Liver (tissue), 9 donors: ENCODE measurements around the gene MYO1B. TPM values are rescaled to one million over a fixed set of nuclear protein-coding genes. Genes with fewer than 3 reads are reported as not detected.

Experiments
- DNase-seq: peaks from one replicate; pipeline ENCODE4 v3.0.0-alpha.2; 2017; ENCODE audit warnings: low spot score
- H3K27ac ChIP-seq, 2 donors: one replicate each; pipeline ENCODE4 v1.7.0; 2013; ENCODE audit warnings: inconsistent platforms in 2 of 2, low read length in 2 of 2, control low read depth in 1 of 2, low read depth in 1 of 2, mild to moderate bottlenecking in 1 of 2
- H3K27me3 ChIP-seq, 4 donors: one replicate each; pipeline versions ENCODE4 v1.6.1 to v1.7.0; 2013; ENCODE audit warnings: low read length in 3 of 4, inconsistent platforms in 1 of 4, mild to moderate bottlenecking in 1 of 4, moderate library complexity in 1 of 4; ENCODE audit not compliant: control insufficient read depth in 4 of 4, insufficient read depth in 4 of 4
- H3K36me3 ChIP-seq, 4 donors: one replicate each; pipeline versions ENCODE4 v1.6.1 to v1.7.0; 2013; ENCODE audit warnings: low read length in 3 of 4, mild to moderate bottlenecking in 3 of 4, low read depth in 1 of 4, moderate library complexity in 1 of 4; ENCODE audit not compliant: control insufficient read depth in 4 of 4, insufficient read depth in 3 of 4
- H3K4me1 ChIP-seq, 4 donors: one replicate each; pipeline versions ENCODE4 v1.6.1 to v1.7.0; 2013; ENCODE audit warnings: low read length in 3 of 4, mild to moderate bottlenecking in 3 of 4, moderate library complexity in 1 of 4; ENCODE audit not compliant: control insufficient read depth in 4 of 4, insufficient read depth in 4 of 4
- H3K4me3 ChIP-seq, 3 donors: one replicate each; pipeline versions ENCODE4 v1.6.1 to v1.7.0; 2013; ENCODE audit warnings: low read length in 3 of 3, control low read depth in 1 of 3, low read depth in 1 of 3, mild to moderate bottlenecking in 1 of 3
- H3K9ac ChIP-seq, 2 donors: one replicate each; pipeline ENCODE4 v1.7.0; 2013; ENCODE audit warnings: low read length in 2 of 2, mild to moderate bottlenecking in 2 of 2, moderate library complexity in 2 of 2, control low read depth in 1 of 2, low read depth in 1 of 2
- H3K9me3 ChIP-seq, 4 donors: one replicate each; pipeline versions ENCODE4 v1.6.1 to v1.7.0; 2013; ENCODE audit warnings: low read length in 3 of 4; ENCODE audit not compliant: control insufficient read depth in 4 of 4
- EGR1 ChIP-seq, 2 donors: IDR thresholded peaks; 2 replicates each; pipeline ENCODE4 v1.6.1; 2016 to 2018; ENCODE audit warnings: antibody characterized with exemption in 2 of 2, low read depth in 2 of 2
- FOXA1 ChIP-seq: IDR thresholded peaks from 2 replicates; pipeline ENCODE4 v1.6.1; 2016; ENCODE audit warnings: antibody characterized with exemption
- FOXA2 ChIP-seq: IDR thresholded peaks from 2 replicates; pipeline ENCODE4 v1.6.1; 2016; ENCODE audit warnings: antibody characterized with exemption
- GABPA ChIP-seq, 2 donors: IDR thresholded peaks in 1 of 2; conservative IDR thresholded peaks in 1 of 2; 2 replicates each; pipeline ENCODE4 v1.6.1; 2016; ENCODE audit warnings: antibody characterized with exemption in 2 of 2, mild to moderate bottlenecking in 1 of 2, moderate library complexity in 1 of 2
- HNF4A ChIP-seq, 2 donors: conservative IDR thresholded peaks; 2 replicates each; pipeline ENCODE4 v1.6.1; 2016; ENCODE audit warnings: antibody characterized with exemption in 2 of 2, mild to moderate bottlenecking in 2 of 2
- HNF4G ChIP-seq: IDR thresholded peaks from 2 replicates; pipeline ENCODE4 v1.6.1; 2016; ENCODE audit warnings: antibody characterized with exemption
- JUND ChIP-seq, 2 donors: IDR thresholded peaks; 2 replicates each; pipeline ENCODE4 v1.6.1; 2016; ENCODE audit warnings: antibody characterized with exemption in 2 of 2
- NR2F2 ChIP-seq: IDR thresholded peaks from 2 replicates; pipeline ENCODE4 v1.6.1; 2016; ENCODE audit warnings: antibody characterized with exemption
- RAD21 ChIP-seq, 2 donors: IDR thresholded peaks; 2 replicates each; pipeline ENCODE4 v1.6.1; 2016; ENCODE audit warnings: antibody characterized with exemption in 2 of 2, mild to moderate bottlenecking in 2 of 2
- RXRA ChIP-seq, 2 donors: IDR thresholded peaks; 2 replicates each; pipeline ENCODE4 v1.6.1; 2017 to 2018; ENCODE audit warnings: antibody characterized with exemption in 2 of 2, mild to moderate bottlenecking in 1 of 2
- SP1 ChIP-seq: IDR thresholded peaks from 2 replicates; pipeline ENCODE4 v1.6.1; 2018; ENCODE audit warnings: antibody characterized with exemption, mild to moderate bottlenecking
- TAF1 ChIP-seq: conservative IDR thresholded peaks from 2 replicates; pipeline ENCODE4 v1.6.1; 2016; ENCODE audit warnings: antibody characterized with exemption, mild to moderate bottlenecking
- YY1 ChIP-seq: IDR thresholded peaks from 2 replicates; pipeline ENCODE4 v1.6.1; 2016; ENCODE audit warnings: antibody characterized with exemption, mild to moderate bottlenecking
- WGBS: extraction: QIAGEN DNeasy Blood & Tissue Kit; methylation state at CpG from one replicate; pipeline ENCODE4 v1.1.7; 2013; 5-methylcytosine and 5-hydroxymethylcytosine counted together
- polyA plus RNA-seq, 2 donors: library from polyadenylated mRNA; stranded (reverse) in 1 of 2; unstranded in 1 of 2; fragments of 200-250 nt in 1 of 2; fragments of >200 nt in 1 of 2; fragmentation: Nextera tagmentation in 1 of 2; extraction: Ambion mirVana in 1 of 2; gene quantifications; one replicate each; pipeline versions ENCODE4 v1.2.1 to v1.2.3, GENCODE V29; 2013 to 2015
- total RNA-seq, 2 donors: library from RNA; depleted of rRNA; stranded (reverse); fragments of >200 nt; gene quantifications; one replicate each; pipeline ENCODE4 v1.2.3, GENCODE V29; 2014
- TF ChIP-seq, protein P1 (sequence below): fragments of 150-350 bp; IDR thresholded peaks from 2 replicates; pipeline ENCODE4 v1.5.1; 2017; ENCODE audit warnings: improper control_type of control experiment, low read depth, low read length; ENCODE audit not compliant: missing input control
- TF ChIP-seq, protein P2 (sequence below): IDR thresholded peaks from 2 replicates; pipeline ENCODE4 v1.6.1; 2016; ENCODE audit warnings: antibody characterized with exemption
- TF ChIP-seq, protein P3 (sequence below): IDR thresholded peaks from 2 replicates; pipeline ENCODE4 v1.6.1; 2016; ENCODE audit warnings: antibody characterized with exemption, mild to moderate bottlenecking
- TF ChIP-seq, protein P4 (sequence below): IDR thresholded peaks from 2 replicates; pipeline ENCODE4 v1.6.1; 2016; ENCODE audit warnings: antibody characterized with exemption
- TF ChIP-seq, protein P5 (sequence below): IDR thresholded peaks from 2 replicates; pipeline ENCODE4 v1.6.1; 2016; ENCODE audit warnings: antibody characterized with exemption
- donor health status: healthy.
- donor health status: healthy.
- donor health status: healthy.
- donor health status: healthy.
- donor health status: healthy.

Gene MYO1B
- total and polyA plus RNA-seq, 4 donors: 66.5 to 434 (median 117) TPM

DNA sequence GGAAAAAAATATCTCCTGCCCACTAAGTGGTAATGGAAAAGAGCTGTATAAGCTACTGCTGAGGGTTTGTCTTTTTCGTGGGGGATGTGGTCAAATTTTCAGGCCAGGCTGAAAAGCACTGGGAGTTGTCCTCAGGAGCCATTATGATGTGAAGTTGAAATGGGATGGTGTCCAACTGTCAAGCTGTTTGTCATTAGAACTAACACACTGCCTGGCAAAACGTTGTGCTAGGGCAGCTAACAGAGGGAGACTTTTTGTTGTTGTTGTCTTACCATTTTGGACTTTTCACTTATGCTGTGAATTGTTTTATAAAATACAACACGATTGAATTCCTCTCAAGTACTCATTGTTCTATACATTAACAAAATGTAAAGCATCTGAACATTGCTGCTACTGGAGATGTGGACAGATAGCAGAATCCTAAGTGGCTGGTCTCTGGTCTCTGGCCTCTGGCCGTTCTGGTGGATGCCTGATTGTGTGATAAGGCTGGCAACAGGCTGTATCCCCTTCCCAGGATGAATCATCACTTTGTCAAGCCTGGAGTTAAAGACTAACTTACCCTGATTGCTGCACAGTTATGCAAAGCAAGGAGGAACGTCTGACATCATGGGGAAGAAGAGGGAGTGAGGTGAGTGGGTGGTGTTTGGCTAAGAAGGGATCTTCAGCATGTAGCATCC, 2.3 kb downstream of the MYO1B start:
- H3K4me3 ChIP-seq: peak overlapping the region in 2 of 3 donors; percentile 14 to 96
- peaks cover 0 to 2% (median 0%) of the 10 kb centered on the region in 4 donors for H3K9me3 ChIP-seq

More for the DNA sequence above, 2.3 kb downstream of the MYO1B start:
- peak overlapping the region; percentile 86 to 89 for H3K27ac ChIP-seq
- H3K4me1 ChIP-seq: peaks cover 17 to 57% (median 43%) of the 10 kb centered on the region in 4 donors
- TF ChIP-seq, protein P1, sequence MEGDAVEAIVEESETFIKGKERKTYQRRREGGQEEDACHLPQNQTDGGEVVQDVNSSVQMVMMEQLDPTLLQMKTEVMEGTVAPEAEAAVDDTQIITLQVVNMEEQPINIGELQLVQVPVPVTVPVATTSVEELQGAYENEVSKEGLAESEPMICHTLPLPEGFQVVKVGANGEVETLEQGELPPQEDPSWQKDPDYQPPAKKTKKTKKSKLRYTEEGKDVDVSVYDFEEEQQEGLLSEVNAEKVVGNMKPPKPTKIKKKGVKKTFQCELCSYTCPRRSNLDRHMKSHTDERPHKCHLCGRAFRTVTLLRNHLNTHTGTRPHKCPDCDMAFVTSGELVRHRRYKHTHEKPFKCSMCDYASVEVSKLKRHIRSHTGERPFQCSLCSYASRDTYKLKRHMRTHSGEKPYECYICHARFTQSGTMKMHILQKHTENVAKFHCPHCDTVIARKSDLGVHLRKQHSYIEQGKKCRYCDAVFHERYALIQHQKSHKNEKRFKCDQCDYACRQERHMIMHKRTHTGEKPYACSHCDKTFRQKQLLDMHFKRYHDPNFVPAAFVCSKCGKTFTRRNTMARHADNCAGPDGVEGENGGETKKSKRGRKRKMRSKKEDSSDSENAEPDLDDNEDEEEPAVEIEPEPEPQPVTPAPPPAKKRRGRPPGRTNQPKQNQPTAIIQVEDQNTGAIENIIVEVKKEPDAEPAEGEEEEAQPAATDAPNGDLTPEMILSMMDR: no peak
- TF ChIP-seq FOXA2 (peak; percentile 56), FOXA1 (peak; percentile 28), RXRA (IDR thresholded peaks at IDR 0.05) (peak; percentile 72 to 87), JUND (IDR thresholded peaks at IDR 0.05) (peak; percentile 99), SP1 (peak; percentile 77), NR2F2 (no peak), YY1 (peak; percentile 79), RAD21 (IDR thresholded peaks at IDR 0.05) (peak; percentile 53 to 56), HNF4G (no peak), HNF4A (conservative IDR thresholded peaks at IDR 0.05) (peak; percentile 81 to 87), EGR1 (IDR thresholded peaks at IDR 0.05; ENCODE audit: low read depth in 2 of 2) (peak; percentile 92 to 95), TAF1 (peak; percentile 93), GABPA (IDR thresholded peaks at IDR 0.05 in 1 of 2, conservative IDR thresholded peaks at IDR 0.05 in 1 of 2) (peak in 1 of 2 donors; percentile 22)
- TF ChIP-seq, protein P2, sequence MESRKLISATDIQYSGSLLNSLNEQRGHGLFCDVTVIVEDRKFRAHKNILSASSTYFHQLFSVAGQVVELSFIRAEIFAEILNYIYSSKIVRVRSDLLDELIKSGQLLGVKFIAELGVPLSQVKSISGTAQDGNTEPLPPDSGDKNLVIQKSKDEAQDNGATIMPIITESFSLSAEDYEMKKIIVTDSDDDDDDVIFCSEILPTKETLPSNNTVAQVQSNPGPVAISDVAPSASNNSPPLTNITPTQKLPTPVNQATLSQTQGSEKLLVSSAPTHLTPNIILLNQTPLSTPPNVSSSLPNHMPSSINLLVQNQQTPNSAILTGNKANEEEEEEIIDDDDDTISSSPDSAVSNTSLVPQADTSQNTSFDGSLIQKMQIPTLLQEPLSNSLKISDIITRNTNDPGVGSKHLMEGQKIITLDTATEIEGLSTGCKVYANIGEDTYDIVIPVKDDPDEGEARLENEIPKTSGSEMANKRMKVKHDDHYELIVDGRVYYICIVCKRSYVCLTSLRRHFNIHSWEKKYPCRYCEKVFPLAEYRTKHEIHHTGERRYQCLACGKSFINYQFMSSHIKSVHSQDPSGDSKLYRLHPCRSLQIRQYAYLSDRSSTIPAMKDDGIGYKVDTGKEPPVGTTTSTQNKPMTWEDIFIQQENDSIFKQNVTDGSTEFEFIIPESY: peak; percentile 58
- TF ChIP-seq, protein P3, sequence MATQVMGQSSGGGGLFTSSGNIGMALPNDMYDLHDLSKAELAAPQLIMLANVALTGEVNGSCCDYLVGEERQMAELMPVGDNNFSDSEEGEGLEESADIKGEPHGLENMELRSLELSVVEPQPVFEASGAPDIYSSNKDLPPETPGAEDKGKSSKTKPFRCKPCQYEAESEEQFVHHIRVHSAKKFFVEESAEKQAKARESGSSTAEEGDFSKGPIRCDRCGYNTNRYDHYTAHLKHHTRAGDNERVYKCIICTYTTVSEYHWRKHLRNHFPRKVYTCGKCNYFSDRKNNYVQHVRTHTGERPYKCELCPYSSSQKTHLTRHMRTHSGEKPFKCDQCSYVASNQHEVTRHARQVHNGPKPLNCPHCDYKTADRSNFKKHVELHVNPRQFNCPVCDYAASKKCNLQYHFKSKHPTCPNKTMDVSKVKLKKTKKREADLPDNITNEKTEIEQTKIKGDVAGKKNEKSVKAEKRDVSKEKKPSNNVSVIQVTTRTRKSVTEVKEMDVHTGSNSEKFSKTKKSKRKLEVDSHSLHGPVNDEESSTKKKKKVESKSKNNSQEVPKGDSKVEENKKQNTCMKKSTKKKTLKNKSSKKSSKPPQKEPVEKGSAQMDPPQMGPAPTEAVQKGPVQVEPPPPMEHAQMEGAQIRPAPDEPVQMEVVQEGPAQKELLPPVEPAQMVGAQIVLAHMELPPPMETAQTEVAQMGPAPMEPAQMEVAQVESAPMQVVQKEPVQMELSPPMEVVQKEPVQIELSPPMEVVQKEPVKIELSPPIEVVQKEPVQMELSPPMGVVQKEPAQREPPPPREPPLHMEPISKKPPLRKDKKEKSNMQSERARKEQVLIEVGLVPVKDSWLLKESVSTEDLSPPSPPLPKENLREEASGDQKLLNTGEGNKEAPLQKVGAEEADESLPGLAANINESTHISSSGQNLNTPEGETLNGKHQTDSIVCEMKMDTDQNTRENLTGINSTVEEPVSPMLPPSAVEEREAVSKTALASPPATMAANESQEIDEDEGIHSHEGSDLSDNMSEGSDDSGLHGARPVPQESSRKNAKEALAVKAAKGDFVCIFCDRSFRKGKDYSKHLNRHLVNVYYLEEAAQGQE: peak; percentile 83
- TF ChIP-seq, protein P4, sequence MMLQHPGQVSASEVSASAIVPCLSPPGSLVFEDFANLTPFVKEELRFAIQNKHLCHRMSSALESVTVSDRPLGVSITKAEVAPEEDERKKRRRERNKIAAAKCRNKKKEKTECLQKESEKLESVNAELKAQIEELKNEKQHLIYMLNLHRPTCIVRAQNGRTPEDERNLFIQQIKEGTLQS: peak; percentile 96
- TF ChIP-seq, protein P5, sequence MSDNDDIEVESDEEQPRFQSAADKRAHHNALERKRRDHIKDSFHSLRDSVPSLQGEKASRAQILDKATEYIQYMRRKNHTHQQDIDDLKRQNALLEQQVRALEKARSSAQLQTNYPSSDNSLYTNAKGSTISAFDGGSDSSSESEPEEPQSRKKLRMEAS: peak; percentile 88
- no peaks in the 10 kb centered on the region for H3K36me3 ChIP-seq
- H3K27me3 ChIP-seq: no peaks in the 10 kb centered on the region
- H3K9ac ChIP-seq: peak overlapping the region in 1 of 2 donors; percentile 70
- no peak for DNase-seq
- 17% methylated on average over 5 of the region's 5 CpGs for WGBS
